SK-N-SH treated with all-trans-retinoic acid at 6 μM for 48 hours (cell line): ENCODE data around the gene GLI3.

Experiments
- BACH2 ChIP-seq: fragments of 250-450 bp; sonication (Bioruptor Pico); IDR thresholded peaks from 2 replicates; pipeline ENCODE4 v1.9.0; 2021; ENCODE audit warnings: mild to moderate bottlenecking, borderline replicate concordance
- CSDC2 ChIP-seq: fragments of 250-450 bp; sonication (Bioruptor Pico); IDR thresholded peaks from 2 replicates; pipeline ENCODE4 v1.5.0; 2020; ENCODE audit warnings: mild to moderate bottlenecking, moderate library complexity
- GLIS3 ChIP-seq: fragments of 250-450 bp; sonication (Bioruptor Pico); IDR thresholded peaks from 2 replicates; pipeline ENCODE4 v1.5.0; 2020; ENCODE audit warnings: mild to moderate bottlenecking, moderate library complexity
- OSR1 ChIP-seq: fragments of 250-450 bp; sonication (Bioruptor Pico); IDR thresholded peaks from 2 replicates; pipeline ENCODE4 v1.8.0; 2022; ENCODE audit warnings: moderate library complexity, mild to moderate bottlenecking, inconsistent platforms
- ZFP30 ChIP-seq: fragments of 450-650 bp; formaldehyde crosslinking; IDR thresholded peaks from 2 replicates; pipeline ENCODE4 v1.5.0; 2022; ENCODE audit warnings: mild to moderate bottlenecking, moderate library complexity
- ZNF565 ChIP-seq: fragments of 450-650 bp; formaldehyde crosslinking; conservative IDR thresholded peaks from 2 replicates; pipeline ENCODE4 v1.5.0; 2020; ENCODE audit warnings: low read depth, mild to moderate bottlenecking, moderate library complexity
- ZNF70 ChIP-seq: fragments of 450-650 bp; formaldehyde crosslinking; IDR thresholded peaks from 2 replicates; pipeline ENCODE4 v1.5.0; 2020; ENCODE audit warnings: mild to moderate bottlenecking, moderate library complexity
- TF ChIP-seq, protein P1 (sequence below): fragments of 250-450 bp; sonication (Bioruptor Pico); IDR thresholded peaks from 2 replicates; pipeline ENCODE4 v1.8.0; 2020; ENCODE audit warnings: mild to moderate bottlenecking, moderate library complexity, borderline replicate concordance
- TF ChIP-seq, protein P2 (sequence below): fragments of 250-450 bp; sonication (Bioruptor Pico); IDR thresholded peaks from 2 replicates; pipeline ENCODE4 v1.5.1; 2020; ENCODE audit warnings: low read depth, mild to moderate bottlenecking, moderate library complexity

- TF ChIP-seq, protein P1, sequence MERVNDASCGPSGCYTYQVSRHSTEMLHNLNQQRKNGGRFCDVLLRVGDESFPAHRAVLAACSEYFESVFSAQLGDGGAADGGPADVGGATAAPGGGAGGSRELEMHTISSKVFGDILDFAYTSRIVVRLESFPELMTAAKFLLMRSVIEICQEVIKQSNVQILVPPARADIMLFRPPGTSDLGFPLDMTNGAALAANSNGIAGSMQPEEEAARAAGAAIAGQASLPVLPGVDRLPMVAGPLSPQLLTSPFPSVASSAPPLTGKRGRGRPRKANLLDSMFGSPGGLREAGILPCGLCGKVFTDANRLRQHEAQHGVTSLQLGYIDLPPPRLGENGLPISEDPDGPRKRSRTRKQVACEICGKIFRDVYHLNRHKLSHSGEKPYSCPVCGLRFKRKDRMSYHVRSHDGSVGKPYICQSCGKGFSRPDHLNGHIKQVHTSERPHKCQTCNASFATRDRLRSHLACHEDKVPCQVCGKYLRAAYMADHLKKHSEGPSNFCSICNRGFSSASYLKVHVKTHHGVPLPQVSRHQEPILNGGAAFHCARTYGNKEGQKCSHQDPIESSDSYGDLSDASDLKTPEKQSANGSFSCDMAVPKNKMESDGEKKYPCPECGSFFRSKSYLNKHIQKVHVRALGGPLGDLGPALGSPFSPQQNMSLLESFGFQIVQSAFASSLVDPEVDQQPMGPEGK (CRISPR knock-in tag), result no peak
- TF ChIP-seq ZFP30 (CRISPR knock-in tag) (no peak), CSDC2 (CRISPR knock-in tag) (no peak), ZNF70 (CRISPR knock-in tag) (no peak), GLIS3 (CRISPR knock-in tag) (no peak), ZNF565 (CRISPR knock-in tag) (no peak), BACH2 (CRISPR knock-in tag) (no peak), OSR1 (CRISPR knock-in tag) (no peak)
- TF ChIP-seq, protein P2, sequence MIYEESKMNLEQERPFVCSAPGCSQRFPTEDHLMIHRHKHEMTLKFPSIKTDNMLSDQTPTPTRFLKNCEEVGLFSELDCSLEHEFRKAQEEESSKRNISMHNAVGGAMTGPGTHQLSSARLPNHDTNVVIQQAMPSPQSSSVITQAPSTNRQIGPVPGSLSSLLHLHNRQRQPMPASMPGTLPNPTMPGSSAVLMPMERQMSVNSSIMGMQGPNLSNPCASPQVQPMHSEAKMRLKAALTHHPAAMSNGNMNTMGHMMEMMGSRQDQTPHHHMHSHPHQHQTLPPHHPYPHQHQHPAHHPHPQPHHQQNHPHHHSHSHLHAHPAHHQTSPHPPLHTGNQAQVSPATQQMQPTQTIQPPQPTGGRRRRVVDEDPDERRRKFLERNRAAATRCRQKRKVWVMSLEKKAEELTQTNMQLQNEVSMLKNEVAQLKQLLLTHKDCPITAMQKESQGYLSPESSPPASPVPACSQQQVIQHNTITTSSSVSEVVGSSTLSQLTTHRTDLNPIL (CRISPR knock-in tag), result no peak
Observed at GRCh38 chr7:42096681-42097561, 140.1 kb downstream of the GLI3 start.
